Neural cell (in vitro differentiated cells): ENCODE data around the gene MRPS27.

Source experiments
- CTCF ChIP-seq: fragments of 450-650 bp; IDR thresholded peaks from 2 replicates; pipeline ENCODE4 v1.5.1; 2014; ENCODE audit warnings: antibody characterized with exemption, mild to moderate bottlenecking, moderate library complexity; ENCODE audit not compliant: poor library complexity, severe bottlenecking
- EP300 ChIP-seq: fragments of 450-650 bp; conservative IDR thresholded peaks from 2 replicates; pipeline ENCODE4 v1.6.1; 2014; ENCODE audit warnings: antibody characterized with exemption, mild to moderate bottlenecking, moderate library complexity; ENCODE audit not compliant: poor library complexity, severe bottlenecking
- EZH2 ChIP-seq: fragments of 200-600, 300-800 bp; shearing (Covaris generic), sonication (generic); IDR thresholded peaks from 2 replicates; pipeline ENCODE4 v1.6.1; 2014; ENCODE audit warnings: antibody characterized with exemption, low read length, borderline replicate concordance, mild to moderate bottlenecking; ENCODE audit not compliant: insufficient read depth, poor library complexity, severe bottlenecking
- MXI1 ChIP-seq: fragments of 450-650 bp; conservative IDR thresholded peaks from 2 replicates; pipeline ENCODE4 v1.6.1; 2014; ENCODE audit warnings: antibody characterized with exemption, mild to moderate bottlenecking; ENCODE audit not compliant: poor library complexity, severe bottlenecking
- SMC3 ChIP-seq: fragments of 450-650 bp; conservative IDR thresholded peaks from 2 replicates; pipeline ENCODE4 v1.6.1; 2014; ENCODE audit warnings: antibody characterized with exemption, mild to moderate bottlenecking, moderate library complexity; ENCODE audit not compliant: poor library complexity

- TF ChIP-seq EZH2 (no peak), CTCF (no peak), EP300 (no peak), MXI1 (no peak), SMC3 (no peak)
These were observed 27.8 kb upstream of the MRPS27 start for GRCh38 chr5:72347801-72348308.
